ENCODE measurements around the gene SSTR3.

Gene SSTR3

GRCh38 chr22:37225481-37225880 is 13.2 kb upstream of the SSTR3 start:
- no peaks in the 10 kb centered on the region for H3K27me3 Mint-ChIP-seq
- peak overlapping the region; percentile 98 for H3K27ac Mint-ChIP-seq
- H3K4me3 Mint-ChIP-seq, result peak overlapping the region; percentile 18
- peaks cover 30% of the 10 kb centered on the region for H3K36me3 Mint-ChIP-seq
- peaks cover 87% of the 10 kb centered on the region for H3K4me1 Mint-ChIP-seq (ENCODE audit: low read depth)
- no peaks in the 10 kb centered on the region for H3K9me3 Mint-ChIP-seq (ENCODE audit: low read depth)

- H3K9me3 Mint-ChIP-seq (ENCODE audit: low read depth), result no peaks in the 10 kb centered on the region
- H3K4me3 Mint-ChIP-seq, result peak overlapping the region; percentile 27
- H3K36me3 Mint-ChIP-seq, result peaks cover 30% of the 10 kb centered on the region
- no peaks in the 10 kb centered on the region for H3K27me3 Mint-ChIP-seq
- H3K27ac Mint-ChIP-seq, result peak overlapping the region; percentile 98
- H3K4me1 Mint-ChIP-seq (ENCODE audit: low read depth), result peaks cover 88% of the 10 kb centered on the region
Observed at GRCh38 chr22:37224757-37225420, 12.6 kb upstream of the SSTR3 start.

GRCh38 chr22:37223965-37224551 is 11.8 kb upstream of the SSTR3 start:
- Mint-ChIP-seq H3K36me3 (peaks cover 30% of the 10 kb centered on the region), H3K9me3 (ENCODE audit: low read depth) (no peaks in the 10 kb centered on the region), H3K4me3 (peak overlapping the region; percentile 77), H3K27ac (peak overlapping the region; percentile 98), H3K27me3 (no peaks in the 10 kb centered on the region), H3K4me1 (ENCODE audit: low read depth) (peaks cover 88% of the 10 kb centered on the region)

GRCh38 chr22:37222440-37222971 is 10.2 kb upstream of the SSTR3 start:
- H3K4me1 Mint-ChIP-seq (ENCODE audit: low read depth), result peaks cover 87% of the 10 kb centered on the region
- H3K4me3 Mint-ChIP-seq, result peak overlapping the region; percentile 85
- peaks cover 33% of the 10 kb centered on the region for H3K36me3 Mint-ChIP-seq
- H3K27me3 Mint-ChIP-seq, result no peaks in the 10 kb centered on the region
- H3K9me3 Mint-ChIP-seq (ENCODE audit: low read depth), result no peaks in the 10 kb centered on the region
- peak overlapping the region; percentile 98 for H3K27ac Mint-ChIP-seq

GRCh38 chr22:37221424-37222333 is 9.4 kb upstream of the SSTR3 start:
- Mint-ChIP-seq H3K27me3 (no peaks in the 10 kb centered on the region), H3K4me1 (ENCODE audit: low read depth) (peaks cover 95% of the 10 kb centered on the region), H3K4me3 (peak overlapping the region; percentile 85), H3K9me3 (ENCODE audit: low read depth) (no peaks in the 10 kb centered on the region), H3K27ac (peak overlapping the region; percentile 98), H3K36me3 (peaks cover 33% of the 10 kb centered on the region)

- peak overlapping the region; percentile 98 for H3K27ac Mint-ChIP-seq
- peaks cover 93% of the 10 kb centered on the region for H3K4me1 Mint-ChIP-seq (ENCODE audit: low read depth)
- H3K36me3 Mint-ChIP-seq, result peaks cover 33% of the 10 kb centered on the region
- H3K4me3 Mint-ChIP-seq, result peak overlapping the region; percentile 85
- H3K9me3 Mint-ChIP-seq (ENCODE audit: low read depth), result no peaks in the 10 kb centered on the region
- H3K27me3 Mint-ChIP-seq, result no peaks in the 10 kb centered on the region
Observed at GRCh38 chr22:37220543-37220981, 8.3 kb upstream of the SSTR3 start.

GRCh38 chr22:37219533-37219932 is 7.3 kb upstream of the SSTR3 start:
- Mint-ChIP-seq H3K27ac (peak overlapping the region; percentile 98), H3K36me3 (peaks cover 25% of the 10 kb centered on the region), H3K4me1 (ENCODE audit: low read depth) (peaks cover 86% of the 10 kb centered on the region), H3K4me3 (peak overlapping the region; percentile 85), H3K9me3 (ENCODE audit: low read depth) (no peaks in the 10 kb centered on the region), H3K27me3 (no peaks in the 10 kb centered on the region)

- Mint-ChIP-seq H3K4me3 (peak overlapping the region; percentile 85), H3K36me3 (peaks cover 20% of the 10 kb centered on the region)
Observed at GRCh38 chr22:37218771-37219411, 6.6 kb upstream of the SSTR3 start.

GRCh38 chr22:37218399-37218770 is 6.1 kb upstream of the SSTR3 start:
- Mint-ChIP-seq H3K4me3 (peak overlapping the region; percentile 85), H3K27me3 (no peaks in the 10 kb centered on the region), H3K4me1 (ENCODE audit: low read depth) (peaks cover 81% of the 10 kb centered on the region), H3K36me3 (peaks cover 16% of the 10 kb centered on the region), H3K9me3 (ENCODE audit: low read depth) (no peaks in the 10 kb centered on the region), H3K27ac (peak overlapping the region; percentile 98)

More at GRCh38 chr22:37218771-37219411, 6.6 kb upstream of the SSTR3 start:
- Mint-ChIP-seq H3K9me3 (ENCODE audit: low read depth) (no peaks in the 10 kb centered on the region), H3K4me1 (ENCODE audit: low read depth) (peaks cover 86% of the 10 kb centered on the region), H3K27ac (peak overlapping the region; percentile 98), H3K27me3 (no peaks in the 10 kb centered on the region)

- peaks cover 69% of the 10 kb centered on the region for H3K4me1 Mint-ChIP-seq (ENCODE audit: low read depth)
- H3K36me3 Mint-ChIP-seq, result peaks cover 10% of the 10 kb centered on the region
- no peak overlapping the region for H3K4me3 Mint-ChIP-seq
- no peaks in the 10 kb centered on the region for H3K9me3 Mint-ChIP-seq (ENCODE audit: low read depth)
- no peaks in the 10 kb centered on the region for H3K27me3 Mint-ChIP-seq
- H3K27ac Mint-ChIP-seq, result no peak overlapping the region
Observed at GRCh38 chr22:37215890-37216289, 3.6 kb upstream of the SSTR3 start.

- peak overlapping the region; percentile 41 for H3K27ac Mint-ChIP-seq
- H3K4me3 Mint-ChIP-seq, result no peak overlapping the region
- H3K9me3 Mint-ChIP-seq (ENCODE audit: low read depth), result no peaks in the 10 kb centered on the region
- H3K4me1 Mint-ChIP-seq (ENCODE audit: low read depth), result peaks cover 65% of the 10 kb centered on the region
- H3K36me3 Mint-ChIP-seq, result peaks cover 7% of the 10 kb centered on the region
- H3K27me3 Mint-ChIP-seq, result no peaks in the 10 kb centered on the region
Observed at GRCh38 chr22:37214731-37215030, 2.4 kb upstream of the SSTR3 start.

GRCh38 chr22:37213941-37214730 is 1.9 kb upstream of the SSTR3 start:
- no peaks in the 10 kb centered on the region for H3K9me3 Mint-ChIP-seq (ENCODE audit: low read depth)
- H3K4me1 Mint-ChIP-seq (ENCODE audit: low read depth), result peaks cover 65% of the 10 kb centered on the region
- H3K27ac Mint-ChIP-seq, result peak overlapping the region; percentile 22
- no peaks in the 10 kb centered on the region for H3K27me3 Mint-ChIP-seq
- H3K4me3 Mint-ChIP-seq, result no peak overlapping the region
- peaks cover 7% of the 10 kb centered on the region for H3K36me3 Mint-ChIP-seq

GRCh38 chr22:37213218-37213855 is 1.1 kb upstream of the SSTR3 start:
- Mint-ChIP-seq H3K27ac (no peak overlapping the region), H3K9me3 (ENCODE audit: low read depth) (no peaks in the 10 kb centered on the region), H3K36me3 (peaks cover 7% of the 10 kb centered on the region), H3K4me3 (no peak overlapping the region), H3K27me3 (no peaks in the 10 kb centered on the region), H3K4me1 (ENCODE audit: low read depth) (peaks cover 65% of the 10 kb centered on the region)

- Mint-ChIP-seq H3K4me1 (ENCODE audit: low read depth) (peaks cover 61% of the 10 kb centered on the region), H3K4me3 (no peak overlapping the region), H3K36me3 (peaks cover 4% of the 10 kb centered on the region), H3K27me3 (no peaks in the 10 kb centered on the region), H3K9me3 (ENCODE audit: low read depth) (no peaks in the 10 kb centered on the region), H3K27ac (no peak overlapping the region)
Observed at GRCh38 chr22:37211866-37212173, 457 bp downstream of the SSTR3 start.

All from activated naive CD8-positive, alpha-beta T cell (primary cell).